Esophagus squamous epithelium (tissue), 4 donors: Measurements from ENCODE around the gene CDK5RAP3.

Experiments used
- POLR2A ChIP-seq, 4 donors: fragments of 450-650 bp; IDR thresholded peaks; one replicate each; pipeline ENCODE4 v1.6.1; 2017; ENCODE audit warnings: antibody characterized with exemption in 4 of 4, mild to moderate bottlenecking in 4 of 4, moderate library complexity in 3 of 4
- TF ChIP-seq, protein P1 (sequence below), 6 experiments: fragments of 450-650 bp in 4 of 6; fragments of 200-600 bp in 2 of 6; sonication (generic) in 2 of 6; IDR thresholded peaks; one replicate each; pipeline ENCODE4 v1.5.1; 2016 to 2019; ENCODE audit warnings: antibody characterized with exemption in 6 of 6, mild to moderate bottlenecking in 4 of 6, moderate library complexity in 4 of 6

DNA sequence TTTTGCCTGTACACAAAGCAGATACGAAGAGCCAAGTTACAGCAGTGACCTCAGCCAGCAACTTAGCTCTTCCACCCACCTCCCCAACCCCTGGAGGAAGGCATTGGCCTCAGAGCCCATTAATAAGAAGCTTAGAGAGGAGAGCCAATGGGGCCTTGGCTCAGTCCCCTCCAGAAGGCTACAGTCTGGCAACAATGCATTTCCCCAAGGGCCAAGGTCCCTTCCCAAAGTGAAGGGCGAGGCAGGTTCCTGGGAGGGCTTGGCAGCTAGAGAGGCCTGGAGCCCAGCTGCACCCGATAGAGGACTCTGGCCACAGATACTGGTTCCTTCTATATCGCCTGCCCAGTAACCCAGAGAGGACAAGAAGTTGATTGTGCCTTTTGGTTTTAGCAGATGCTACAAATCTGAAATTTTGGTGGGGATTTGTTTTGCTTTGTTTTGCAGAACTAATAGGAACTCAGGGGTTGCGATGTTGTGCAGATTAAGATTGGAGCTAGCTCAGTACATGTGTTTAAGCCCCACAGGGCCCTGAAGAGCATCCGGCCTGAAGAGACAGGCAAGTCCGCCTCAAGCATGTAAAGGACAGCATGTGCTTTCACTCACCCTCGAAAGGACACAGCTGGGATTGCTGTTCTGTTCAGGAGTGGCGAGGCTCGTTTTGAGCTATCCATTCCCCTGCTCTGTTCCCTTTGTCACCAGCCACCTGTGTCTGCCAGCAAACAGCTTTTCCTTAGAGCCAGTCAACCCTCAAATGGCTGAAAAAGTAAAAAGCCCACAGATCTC lies 41.5 kb upstream of the CDK5RAP3 start:
- TF ChIP-seq, protein P1, sequence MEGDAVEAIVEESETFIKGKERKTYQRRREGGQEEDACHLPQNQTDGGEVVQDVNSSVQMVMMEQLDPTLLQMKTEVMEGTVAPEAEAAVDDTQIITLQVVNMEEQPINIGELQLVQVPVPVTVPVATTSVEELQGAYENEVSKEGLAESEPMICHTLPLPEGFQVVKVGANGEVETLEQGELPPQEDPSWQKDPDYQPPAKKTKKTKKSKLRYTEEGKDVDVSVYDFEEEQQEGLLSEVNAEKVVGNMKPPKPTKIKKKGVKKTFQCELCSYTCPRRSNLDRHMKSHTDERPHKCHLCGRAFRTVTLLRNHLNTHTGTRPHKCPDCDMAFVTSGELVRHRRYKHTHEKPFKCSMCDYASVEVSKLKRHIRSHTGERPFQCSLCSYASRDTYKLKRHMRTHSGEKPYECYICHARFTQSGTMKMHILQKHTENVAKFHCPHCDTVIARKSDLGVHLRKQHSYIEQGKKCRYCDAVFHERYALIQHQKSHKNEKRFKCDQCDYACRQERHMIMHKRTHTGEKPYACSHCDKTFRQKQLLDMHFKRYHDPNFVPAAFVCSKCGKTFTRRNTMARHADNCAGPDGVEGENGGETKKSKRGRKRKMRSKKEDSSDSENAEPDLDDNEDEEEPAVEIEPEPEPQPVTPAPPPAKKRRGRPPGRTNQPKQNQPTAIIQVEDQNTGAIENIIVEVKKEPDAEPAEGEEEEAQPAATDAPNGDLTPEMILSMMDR (IDR thresholded peaks at IDR 0.05) = no peak
- TF ChIP-seq POLR2A (IDR thresholded peaks at IDR 0.05) = no peak
